Measurements from ENCODE around the gene C8G. TPM values are rescaled to one million over a fixed set of nuclear protein-coding genes. Genes with fewer than 3 reads are reported as not detected.

Gene C8G
- total RNA-seq, 1 experiment from 2014 or later = 2.1 TPM

GRCh38 chr9:136952321-136952850 is 7.3 kb downstream of the C8G start:
- CTCF ChIA-PET = no interaction called here
- ATAC-seq = no peak
- no peak for DNase-seq (ENCODE audit: low read depth, low spot score)
- Histone ChIP-seq H3K9ac (ENCODE audit: low read length) (no peak overlapping the region), H3K9me3 (ENCODE audit: control insufficient read depth in 1 of 2, insufficient read depth in 1 of 2, low read depth in 1 of 2, low read length in 2 of 2) (no peaks in the 10 kb centered on the region), H2AFZ (ENCODE audit: low read depth, low read length, poor library complexity, severe bottlenecking) (no peak overlapping the region), H3K27me3 (ENCODE audit: insufficient read depth, low read length) (no peaks in the 10 kb centered on the region), H4K20me1 (ENCODE audit: insufficient read depth) (no peaks in the 10 kb centered on the region), H3K79me2 (ENCODE audit: insufficient read depth, low read length) (no peaks in the 10 kb centered on the region), H3K9me2 (ENCODE audit: insufficient read depth) (no peaks in the 10 kb centered on the region), H3K36me3 (ENCODE audit: control insufficient read depth in 1 of 2, insufficient read depth in 2 of 2, low read length in 2 of 2) (no peaks in the 10 kb centered on the region), H3K4me3 (replicated peaks in 1 of 2; ENCODE audit: low read depth in 1 of 2, low read length in 2 of 2) (no peak overlapping the region), H3K27ac (ENCODE audit: low read depth, low read length) (no peak overlapping the region), H3K4me1 (ENCODE audit: control insufficient read depth in 1 of 2, insufficient read depth in 2 of 2, low read length in 2 of 2) (peaks cover 20 to 37% of the 10 kb centered on the region in 2 experiments), H3K4me2 (ENCODE audit: low read length) (no peak overlapping the region)
- RAD21 ChIA-PET (ENCODE audit: low non-redundant PET in 1 of 2, low total read pairs in 2 of 2, uncharacterized antibody in 2 of 2, unreplicated experiment in 2 of 2) = no interaction called here
- TF ChIP-seq YY1 (IDR thresholded peaks at IDR 0.05; ENCODE audit: extremely low read depth, insufficient replicate concordance, low read depth, low read length) = no peak
- TF ChIP-seq SRF (IDR thresholded peaks at IDR 0.05; ENCODE audit: low read depth) = no peak
- TF ChIP-seq EGR1 (IDR thresholded peaks at IDR 0.05; ENCODE audit: low read depth) = no peak
- no peak for TF ChIP-seq POLR2AphosphoS5 (IDR thresholded peaks at IDR 0.05; ENCODE audit: low read depth, low read length)
- no peak for TF ChIP-seq CBX3 (IDR thresholded peaks at IDR 0.05; ENCODE audit: low read depth)
- TF ChIP-seq EZH2phosphoT487 (IDR thresholded peaks at IDR 0.05; ENCODE audit: borderline replicate concordance) = no peak
- no peak for TF ChIP-seq CEBPB (IDR thresholded peaks at IDR 0.05; ENCODE audit: low read depth)
- no peak for TF ChIP-seq JUND (IDR thresholded peaks at IDR 0.05)
- TF ChIP-seq SIN3A (IDR thresholded peaks at IDR 0.05; ENCODE audit: low read depth) = no peak
- no peak for TF ChIP-seq SP1 (IDR thresholded peaks at IDR 0.05; ENCODE audit: low read depth)
- TF ChIP-seq EZH2 (IDR thresholded peaks at IDR 0.05) = no peak
- no peak for TF ChIP-seq MAX (IDR thresholded peaks at IDR 0.05)
- TF ChIP-seq RAD21 (IDR thresholded peaks at IDR 0.05; ENCODE audit: low read depth) = no peak
- no peak for TF ChIP-seq ZFX (IDR thresholded peaks at IDR 0.05)
- no peak for TF ChIP-seq TCF7L2 (IDR thresholded peaks at IDR 0.05; ENCODE audit: borderline replicate concordance, extremely low read depth, insufficient read depth, insufficient read length)
- TF ChIP-seq ZNF274 (IDR thresholded peaks at IDR 0.05; ENCODE audit: low read depth, low read length) = no peak
- TF ChIP-seq CTCF (IDR thresholded peaks at IDR 0.05 in 2 of 3, conservative IDR thresholded peaks at IDR 0.05 in 1 of 3; ENCODE audit: borderline replicate concordance in 1 of 3, insufficient read depth in 1 of 3, low read depth in 2 of 3, low read length in 2 of 3) = no peak
- TF ChIP-seq ELF1 (IDR thresholded peaks at IDR 0.05; ENCODE audit: borderline replicate concordance, low read depth) = no peak
- POLR2A ChIA-PET = no interaction called here
- BruUV-seq (replicated peaks) = no TSS peak
- intact Hi-C loops (cut with micrococcal nuclease) = no loop called here
